Cardiac muscle cell (in vitro differentiated cells and primary cell): ENCODE results near the gene CCT7. TPM values are rescaled to one million over a fixed set of nuclear protein-coding genes. Genes with fewer than 3 reads are reported as not detected.

Experiments used
- DNase-seq, 2 donors: peaks; one replicate each; pipeline versions ENCODE4 v3.0.0 to v3.0.0-alpha.2; 2010 to 2017; ENCODE audit warnings: low read depth in 1 of 2, low spot score in 1 of 2
- H3K27ac ChIP-seq: fragments of 200-600 bp; sonication (generic); 2 replicates; pipeline ENCODE4 v1.5.1; 2016
- H3K27me3 ChIP-seq: fragments of 200-600 bp; sonication (generic); 2 replicates; pipeline ENCODE4 v1.6.0; 2016; ENCODE audit warnings: control low read depth
- H3K36me3 ChIP-seq: fragments of 200-600 bp; sonication (generic); 2 replicates; pipeline ENCODE4 v1.5.1; 2016; ENCODE audit warnings: control low read depth
- H3K4me1 ChIP-seq: fragments of 200-600 bp; sonication (generic); 2 replicates; pipeline ENCODE4 v1.8.1; 2017; ENCODE audit warnings: low read depth, mild to moderate bottlenecking, mixed run types
- H3K4me3 ChIP-seq: fragments of 200-600 bp; sonication (generic); 2 replicates; pipeline ENCODE4 v1.5.1; 2016; ENCODE audit warnings: mild to moderate bottlenecking
- H3K9me3 ChIP-seq: fragments of 200-600 bp; sonication (generic); 2 replicates; pipeline ENCODE4 v1.5.1; 2017; ENCODE audit warnings: low read depth, mild to moderate bottlenecking, control low read depth
- CTCF ChIP-seq: IDR thresholded peaks from 2 replicates; pipeline ENCODE4 v1.5.1; 2012; ENCODE audit warnings: low read depth, mild to moderate bottlenecking, low read length
- polyA plus RNA-seq: library from polyadenylated mRNA; unstranded; fragments of >200 nt; fragmentation: Nextera tagmentation; extraction: Ambion mirVana; gene quantifications from 2 replicates; pipeline ENCODE4 v1.2.1, GENCODE V29; 2016
- total RNA-seq: library from RNA; depleted of rRNA; stranded (reverse); fragments of >200 nt; gene quantifications from 2 replicates; pipeline ENCODE4 v1.2.3, GENCODE V29; 2016

The CCT7 gene
- total and polyA plus RNA-seq, 2 experiments from 2014 or later, result 370 to 384 TPM

DNA sequence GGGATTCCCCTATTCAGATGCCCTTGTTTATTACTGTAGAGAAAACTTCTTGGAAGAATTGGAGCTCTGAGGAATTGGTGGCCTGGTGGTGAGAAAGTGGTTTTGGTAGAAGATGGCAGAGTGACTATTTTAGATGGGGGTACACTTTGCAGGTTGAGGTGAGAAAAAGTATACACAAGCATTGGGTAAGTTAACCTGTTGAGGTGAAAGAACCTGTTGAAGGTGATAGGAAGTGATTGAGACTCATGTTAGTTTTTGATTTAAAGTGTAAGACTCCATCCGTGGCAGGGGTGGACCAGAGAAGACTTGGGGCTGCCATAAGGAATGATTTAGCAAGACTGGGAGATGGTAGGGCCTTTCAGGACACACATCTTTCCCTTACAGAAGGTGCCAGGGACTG is 3.1 kb downstream of the CCT7 start:
- Histone ChIP-seq H3K4me1 (peaks cover 28% of the 10 kb centered on the region), H3K27ac (peak overlapping the region; percentile 92), H3K9me3 (no peaks in the 10 kb centered on the region), H3K36me3 (peaks cover 16% of the 10 kb centered on the region), H3K4me3 (no peak overlapping the region), H3K27me3 (no peaks in the 10 kb centered on the region)
- no peak for TF ChIP-seq CTCF
- DNase-seq, result no peak

GRCh38 chr2:73238149-73238548 is 4.0 kb downstream of the CCT7 start:
- DNase-seq, result peak in 1 of 2 donors; percentile 52
- Histone ChIP-seq H3K4me1 (peaks cover 29% of the 10 kb centered on the region), H3K9me3 (no peaks in the 10 kb centered on the region), H3K27ac (peak overlapping the region; percentile 92), H3K36me3 (peaks cover 21% of the 10 kb centered on the region), H3K4me3 (no peak overlapping the region), H3K27me3 (no peaks in the 10 kb centered on the region)
- TF ChIP-seq CTCF, result no peak

DNA sequence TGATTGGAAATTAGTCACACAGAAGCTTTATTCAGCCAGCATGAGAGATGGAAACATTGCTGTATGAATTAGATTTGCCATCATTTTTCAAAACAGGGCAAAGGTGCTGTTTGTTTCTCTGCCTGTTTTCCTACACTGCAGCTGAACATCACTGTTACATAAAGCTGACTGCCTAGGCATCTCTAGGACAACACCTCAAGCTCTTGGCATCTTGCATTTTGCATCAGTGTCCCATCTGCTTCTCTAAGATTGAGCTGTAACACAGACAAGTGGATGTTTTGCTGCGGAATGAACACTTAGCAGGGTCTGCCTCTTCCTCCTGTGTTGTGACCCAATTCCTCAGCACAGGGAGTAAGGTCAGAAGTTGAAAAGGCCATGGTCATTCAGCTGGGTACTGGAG is 4.9 kb downstream of the CCT7 start:
- Histone ChIP-seq H3K27ac (peak overlapping the region; percentile 92), H3K36me3 (peaks cover 22% of the 10 kb centered on the region), H3K4me3 (no peak overlapping the region), H3K9me3 (no peaks in the 10 kb centered on the region), H3K27me3 (no peaks in the 10 kb centered on the region), H3K4me1 (peaks cover 37% of the 10 kb centered on the region)
- TF ChIP-seq CTCF, result no peak
- no peak for DNase-seq

DNA sequence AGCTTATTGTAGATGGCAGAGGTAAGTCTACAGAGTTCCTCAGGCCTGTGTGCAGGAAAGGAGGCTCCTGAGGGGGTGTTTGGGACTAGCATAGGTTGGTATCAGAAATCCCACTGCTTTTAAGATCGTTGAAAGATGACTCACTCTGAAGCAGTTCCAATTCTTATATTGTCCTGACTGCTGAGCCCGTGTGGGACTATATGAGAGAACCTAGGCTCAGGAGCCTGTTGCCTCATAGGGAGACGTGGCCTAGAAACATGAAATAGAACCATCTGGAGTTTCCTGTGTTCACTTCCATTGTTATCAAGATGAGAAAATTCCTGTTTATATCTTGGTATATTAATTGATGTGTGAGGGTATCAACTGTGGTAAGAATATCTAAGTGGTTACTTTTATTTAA is 5.7 kb downstream of the CCT7 start:
- peaks cover 43% of the 10 kb centered on the region for H3K4me1 ChIP-seq
- H3K9me3 ChIP-seq, result no peaks in the 10 kb centered on the region
- H3K27me3 ChIP-seq, result no peaks in the 10 kb centered on the region
- peak in 1 of 2 donors; percentile 82 for DNase-seq
- H3K4me3 ChIP-seq, result no peak overlapping the region
- H3K36me3 ChIP-seq, result peaks cover 27% of the 10 kb centered on the region
- TF ChIP-seq CTCF, result no peak
- H3K27ac ChIP-seq, result no peak overlapping the region

- no peak for TF ChIP-seq CTCF
- H3K9me3 ChIP-seq, result no peaks in the 10 kb centered on the region
- DNase-seq, result peak; percentile 14 to 70
- no peaks in the 10 kb centered on the region for H3K27me3 ChIP-seq
- peak overlapping the region; percentile 79 for H3K27ac ChIP-seq
- H3K4me1 ChIP-seq, result peaks cover 21% of the 10 kb centered on the region
- H3K36me3 ChIP-seq, result peaks cover 67% of the 10 kb centered on the region
- no peak overlapping the region for H3K4me3 ChIP-seq
These were observed 9.9 kb downstream of the CCT7 start for GRCh38 chr2:73243884-73244570.
